Activated CD4-positive, alpha-beta T cell treated with anti-CD3 and anti-CD28 coated beads for 1 hour (primary cell): ENCODE data around the gene SOS1.
"Not testable (repeated sequence)": the region's sequence is repeated elsewhere in the genome, so short reads cannot be mapped to it uniquely, and the experiment has no call there.

Experiments
- DNase-seq: peaks from one replicate; pipeline ENCODE4 v3.0.0-alpha.2; 2020

Gene SOS1

DNA sequence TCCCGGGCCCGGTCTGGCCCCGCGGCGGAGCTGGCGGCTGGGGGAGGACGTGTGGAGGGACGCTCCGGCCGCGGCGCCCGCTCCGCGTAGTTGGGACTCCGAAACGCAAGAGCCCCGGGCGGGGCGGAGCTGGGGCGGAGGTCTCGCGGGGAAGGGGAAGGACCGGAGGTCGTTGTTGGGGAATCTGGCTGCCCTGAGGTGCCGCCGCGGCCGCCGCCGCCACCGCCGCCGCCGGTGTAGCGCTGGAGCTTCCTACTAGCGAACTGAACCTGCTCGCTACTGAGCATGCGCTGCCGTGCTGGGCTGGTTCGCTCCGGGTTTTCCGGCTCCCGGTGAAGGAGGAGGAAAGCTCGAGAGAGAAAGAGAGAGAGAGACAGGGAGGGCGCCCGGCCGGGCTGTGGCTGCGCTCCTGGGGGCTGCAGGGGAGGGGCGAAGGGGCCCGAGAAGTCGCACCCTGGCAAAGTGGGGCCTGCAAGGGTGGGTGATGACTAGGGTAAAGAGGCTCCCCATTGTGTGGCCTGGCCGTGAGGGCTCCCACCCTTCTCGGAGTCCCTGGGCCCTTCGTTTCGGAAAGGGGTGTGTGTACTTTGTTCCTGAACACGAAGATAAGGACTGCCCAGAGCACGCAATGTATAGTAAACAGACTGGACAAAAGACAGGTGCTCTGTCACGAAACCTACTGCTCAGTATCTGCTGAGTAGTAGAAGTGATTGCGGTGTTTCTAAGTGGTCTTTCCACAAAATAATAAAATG lies at the start of gene SOS1:
Gene SOS1 (minus strand): TSS at position 281 of the 752 bp plus-strand sequence. CDS start 629 bp downstream, outside the sequence.
- peak; percentile 85 for DNase-seq

DNA sequence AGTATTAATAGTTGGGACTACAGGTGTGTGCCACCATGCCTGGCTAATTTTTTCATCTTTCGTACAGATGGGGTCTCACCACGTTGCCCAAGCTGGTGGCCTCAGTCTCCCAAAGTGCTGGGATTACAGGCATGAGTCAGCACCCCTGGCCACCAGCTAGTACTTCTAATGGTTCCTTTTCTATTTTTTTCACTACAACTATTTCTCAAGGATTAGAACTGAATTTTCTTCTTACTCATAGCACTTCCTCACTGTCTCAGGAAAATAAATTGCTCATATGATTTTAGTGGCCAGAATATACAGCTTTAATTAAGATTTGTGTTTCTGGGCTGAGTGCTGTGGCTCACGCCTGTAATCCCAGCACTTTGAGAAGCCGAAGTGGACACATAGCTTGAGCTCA lies 43.2 kb upstream of the SOS1 start:
- no peak for DNase-seq

DNA sequence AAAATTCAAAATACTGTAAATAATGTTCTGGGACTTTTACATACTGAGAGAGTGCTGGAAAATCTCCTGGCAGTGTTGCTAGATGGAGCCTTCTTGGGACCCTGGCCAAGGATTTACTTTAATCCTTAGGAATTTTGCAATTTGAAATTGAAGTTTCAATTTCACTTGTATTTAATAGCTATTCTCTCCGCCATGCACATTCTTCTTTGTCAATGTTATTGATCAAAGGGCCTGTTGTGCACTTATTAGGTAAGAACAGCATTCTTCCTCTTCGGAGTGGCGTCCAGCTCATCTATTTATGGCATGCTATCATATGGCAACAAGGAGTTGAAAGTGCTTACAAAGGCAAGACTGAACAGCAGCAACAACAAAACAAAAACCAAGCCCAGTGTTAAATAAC lies 40.1 kb upstream of the SOS1 start:
- no peak for DNase-seq

DNA sequence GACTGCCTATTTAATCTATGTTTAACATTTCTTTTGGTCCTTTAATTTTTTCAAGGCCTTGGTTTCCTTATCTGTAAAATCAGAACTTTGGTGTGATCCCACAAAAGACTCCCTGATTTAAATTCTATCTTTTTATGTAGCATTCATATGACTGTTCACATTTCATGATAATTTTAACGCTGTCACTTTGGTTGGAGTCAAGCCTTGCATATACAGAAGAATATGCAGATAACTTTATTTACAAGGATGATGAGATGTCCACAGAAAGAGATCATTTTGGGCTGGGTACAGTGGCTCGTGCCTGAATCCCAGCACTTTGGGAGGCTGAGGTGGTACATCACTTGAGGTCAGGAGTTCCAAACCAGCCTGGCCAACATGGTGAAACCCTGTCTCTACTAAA lies 38.4 kb upstream of the SOS1 start:
- no peak for DNase-seq

DNA sequence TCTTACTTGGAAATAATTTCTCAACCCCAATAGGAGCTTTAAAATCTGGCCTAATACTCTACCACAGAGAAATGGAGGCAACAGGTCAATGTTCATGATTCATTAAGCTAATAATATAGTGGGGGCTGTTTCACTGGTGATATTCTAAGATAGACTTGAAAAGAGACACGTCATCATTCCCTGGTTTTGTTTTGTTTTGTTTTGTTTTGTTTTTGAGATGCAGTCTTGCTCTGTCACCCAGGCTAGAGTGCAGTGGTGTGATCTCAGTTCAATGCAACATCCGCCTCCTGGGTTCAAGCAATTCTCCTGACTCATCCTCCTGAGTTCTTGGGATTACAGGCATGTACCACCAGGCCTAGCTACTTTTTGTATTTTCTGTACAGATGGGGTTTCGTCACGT lies 37.5 kb upstream of the SOS1 start:
- no peak for DNase-seq

DNA sequence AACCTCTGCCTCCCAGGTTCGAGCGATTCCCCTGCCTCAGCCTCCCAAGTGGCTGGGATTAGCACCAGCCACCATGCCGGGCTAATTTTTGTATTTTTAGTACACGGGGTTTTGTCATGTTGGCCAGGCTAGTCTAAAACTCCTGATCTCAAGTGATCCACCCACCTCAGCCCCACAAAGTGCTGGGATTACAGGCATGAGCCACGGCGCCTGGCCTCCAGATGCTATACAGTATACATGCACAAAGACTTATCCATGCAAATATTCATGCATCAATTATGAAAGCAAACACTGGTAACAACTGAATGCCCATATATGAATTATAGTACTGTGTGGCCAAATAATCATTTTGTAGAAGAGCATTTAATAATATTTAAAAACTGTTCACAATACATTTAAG lies 36.0 kb upstream of the SOS1 start:
- no peak for DNase-seq

DNA sequence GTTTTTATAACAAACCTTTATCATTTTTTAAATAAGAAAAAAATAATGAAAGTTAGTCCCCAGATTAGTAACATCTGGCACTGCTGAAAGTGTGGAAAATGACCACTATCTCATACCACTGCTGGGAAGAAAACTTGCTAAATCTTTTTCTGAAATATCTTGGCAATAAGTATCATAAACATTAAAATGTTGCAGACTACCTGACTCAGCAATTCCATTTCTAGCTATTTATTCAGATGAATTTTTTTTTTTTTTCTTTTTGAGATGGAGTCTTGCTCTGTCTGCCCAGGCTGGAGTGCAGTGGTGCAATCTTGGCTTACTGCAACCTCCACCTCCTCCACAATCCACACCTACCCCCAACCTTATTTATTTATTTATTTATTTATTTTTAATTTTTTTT lies 35.3 kb upstream of the SOS1 start:
- no peak for DNase-seq

DNA sequence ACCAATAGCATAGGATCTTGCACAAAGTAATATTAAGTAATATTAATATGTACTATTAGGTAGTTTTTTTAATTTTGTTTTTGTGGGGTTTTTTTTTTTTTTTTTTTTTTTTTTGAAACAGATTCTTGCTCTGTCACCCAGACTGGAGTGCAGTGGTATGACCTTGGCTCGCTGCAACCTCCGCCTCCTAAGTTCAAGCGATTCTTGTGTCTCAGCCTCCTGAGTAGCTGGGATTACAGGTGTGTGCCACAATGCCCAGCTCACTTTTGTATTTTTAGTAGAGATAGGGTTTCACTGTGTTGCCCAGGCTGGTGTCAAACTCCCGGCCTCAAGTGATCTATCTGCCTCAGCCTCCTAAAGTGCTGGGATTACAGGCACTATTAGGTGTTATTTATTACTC lies 34.7 kb upstream of the SOS1 start:
- not testable (repeated sequence) for DNase-seq

DNA sequence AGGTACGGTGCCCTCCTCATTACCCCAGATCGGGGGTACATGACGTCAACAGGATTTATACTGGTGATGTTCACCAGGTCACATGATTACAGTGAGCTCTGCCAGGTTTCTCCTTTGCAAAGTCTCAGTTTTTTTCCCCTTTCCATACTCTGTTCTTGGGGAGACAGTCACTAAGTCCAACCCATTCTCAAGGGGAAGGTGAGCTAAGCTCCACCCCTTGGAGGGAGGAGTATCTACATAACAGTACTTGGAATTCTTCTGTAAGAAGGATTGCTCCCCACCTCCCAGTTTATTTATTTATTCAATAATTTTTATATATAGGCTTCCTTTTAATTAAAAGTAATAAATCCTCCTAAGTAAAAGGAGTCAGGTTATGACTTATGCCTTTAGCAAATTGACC lies 34.1 kb upstream of the SOS1 start:
- DNase-seq = no peak

DNA sequence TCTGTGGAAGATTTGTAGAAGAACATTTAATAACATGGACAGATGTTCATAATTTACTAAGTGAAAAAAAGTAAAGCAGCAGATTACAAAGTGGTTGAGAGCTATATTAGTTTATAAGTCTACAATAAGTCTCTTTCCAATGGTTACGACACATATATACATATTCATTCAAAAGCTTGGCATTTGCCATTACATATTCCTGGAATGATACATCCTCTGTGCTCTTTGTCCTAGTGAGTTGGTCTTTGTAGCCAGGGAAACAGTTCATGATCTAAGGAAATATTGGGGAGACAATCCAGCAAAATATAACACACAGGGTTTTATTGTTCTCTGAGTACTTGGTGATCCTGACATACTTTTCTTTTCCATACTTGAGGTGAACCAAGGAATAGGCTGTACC lies 32.5 kb upstream of the SOS1 start:
- DNase-seq = no peak

DNA sequence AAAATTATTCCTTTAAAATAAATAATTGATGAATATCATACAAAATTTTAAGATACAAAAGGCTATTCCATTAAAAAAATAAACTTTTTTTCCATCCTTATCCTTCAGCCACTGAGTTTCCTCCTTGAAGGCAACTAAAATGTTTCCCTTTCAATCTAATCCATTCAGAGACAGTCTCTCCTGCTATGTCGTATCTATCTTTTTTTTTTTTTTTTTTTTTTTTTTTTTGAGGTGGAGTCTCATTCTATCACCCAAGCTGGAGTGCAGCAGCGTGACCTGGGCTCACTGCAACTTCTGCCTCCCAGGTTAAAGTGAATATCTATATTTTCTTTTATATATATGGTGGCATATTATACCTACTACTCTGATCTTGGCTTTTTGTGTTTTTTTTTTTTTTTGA lies 31.7 kb upstream of the SOS1 start:
- no peak for DNase-seq

DNA sequence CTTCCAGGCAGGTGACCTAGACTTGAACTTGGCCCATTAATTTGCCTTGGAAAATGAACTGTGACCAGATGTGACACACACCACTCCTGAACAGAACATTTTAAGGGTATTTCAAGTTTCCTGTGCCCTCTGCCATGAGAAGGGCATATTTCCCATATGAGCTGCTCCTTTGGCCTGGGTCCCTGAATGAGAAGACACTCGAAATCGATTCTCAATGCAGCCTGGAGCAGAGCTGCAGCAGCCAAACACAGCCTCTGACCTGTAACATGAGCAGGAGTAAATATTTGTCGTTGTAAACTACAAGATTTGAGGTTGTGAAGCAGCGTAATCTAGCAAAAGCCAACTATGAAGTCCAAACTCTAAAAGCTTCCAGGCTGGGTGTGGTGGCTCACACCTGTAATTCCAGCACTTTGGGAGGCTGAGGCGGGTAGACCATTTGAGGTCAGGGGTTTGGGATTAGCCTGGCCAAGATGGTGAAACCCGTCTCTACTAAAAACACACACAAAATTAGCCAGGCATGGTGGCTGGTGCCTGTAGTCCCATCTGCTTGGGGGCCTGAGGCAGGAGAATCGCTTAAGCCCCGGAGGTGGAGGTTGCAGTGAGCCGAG lies 30.1 kb upstream of the SOS1 start:
- no peak for DNase-seq

DNA sequence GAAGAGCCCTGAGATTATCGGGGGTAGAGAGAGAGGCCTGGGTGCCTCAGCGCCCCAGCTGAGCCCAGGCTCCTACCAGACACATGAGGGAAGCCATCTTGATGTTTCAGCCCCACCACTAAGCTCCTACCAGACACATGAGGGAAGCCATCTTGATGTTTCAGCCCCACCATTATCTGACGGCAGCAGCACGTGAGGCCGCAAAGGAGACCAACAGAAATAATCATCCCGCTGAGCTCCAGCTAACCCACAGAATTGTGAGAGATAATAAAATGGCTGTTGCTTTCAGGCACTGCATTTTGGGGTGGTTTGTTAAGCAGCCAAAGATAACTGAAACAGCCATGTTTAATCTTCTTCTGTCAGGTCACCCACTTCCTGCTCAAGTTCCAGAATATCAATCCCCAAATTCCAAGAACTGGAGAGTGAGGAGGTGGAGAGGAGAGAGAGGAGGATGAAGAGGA lies 29.3 kb upstream of the SOS1 start:
- DNase-seq = no peak

DNA sequence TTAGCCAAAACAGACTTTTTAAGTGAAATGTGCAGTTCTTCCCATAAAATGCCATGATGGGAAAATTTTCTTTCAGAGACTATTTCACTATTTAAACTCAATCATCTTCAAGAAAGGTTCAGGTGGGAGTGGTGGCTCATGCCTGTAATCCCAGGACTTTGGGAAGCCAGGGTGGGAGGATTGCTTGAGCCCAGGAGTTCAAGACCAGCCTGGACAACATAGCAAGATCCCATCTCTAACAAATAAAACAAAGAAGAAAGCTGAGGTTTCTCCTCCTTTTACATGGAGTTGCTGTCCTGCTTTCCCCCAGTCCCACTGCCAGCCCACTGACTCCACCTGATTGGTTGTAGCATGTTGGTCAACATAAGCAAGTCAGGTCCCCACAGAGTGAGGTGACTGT lies 25.8 kb upstream of the SOS1 start:
- no peak for DNase-seq

DNA sequence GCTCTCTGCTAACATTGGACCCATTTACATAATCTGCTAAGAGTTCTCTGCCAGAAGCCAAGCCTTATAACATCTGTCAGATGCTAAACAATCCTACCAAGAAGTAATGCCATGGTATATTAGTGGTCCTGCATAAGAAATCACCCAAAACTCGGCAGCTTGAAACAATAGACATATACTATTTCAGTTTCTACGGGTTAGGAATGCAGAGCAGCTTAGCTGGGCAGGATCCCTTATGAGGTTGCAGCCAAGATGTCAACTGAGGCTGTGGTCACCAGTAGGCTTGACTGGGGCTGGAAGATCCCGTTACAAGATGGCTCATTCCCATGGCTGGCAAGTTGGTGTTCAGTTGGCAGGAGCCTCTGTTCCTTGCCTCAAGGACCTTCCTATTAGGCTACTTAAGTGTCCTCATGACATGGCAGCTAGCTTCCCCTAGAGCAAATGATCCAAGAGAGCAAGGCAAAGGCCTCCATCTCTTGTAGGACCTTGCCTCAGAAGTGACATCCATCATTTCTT lies 25.1 kb upstream of the SOS1 start:
- DNase-seq = no peak

DNA sequence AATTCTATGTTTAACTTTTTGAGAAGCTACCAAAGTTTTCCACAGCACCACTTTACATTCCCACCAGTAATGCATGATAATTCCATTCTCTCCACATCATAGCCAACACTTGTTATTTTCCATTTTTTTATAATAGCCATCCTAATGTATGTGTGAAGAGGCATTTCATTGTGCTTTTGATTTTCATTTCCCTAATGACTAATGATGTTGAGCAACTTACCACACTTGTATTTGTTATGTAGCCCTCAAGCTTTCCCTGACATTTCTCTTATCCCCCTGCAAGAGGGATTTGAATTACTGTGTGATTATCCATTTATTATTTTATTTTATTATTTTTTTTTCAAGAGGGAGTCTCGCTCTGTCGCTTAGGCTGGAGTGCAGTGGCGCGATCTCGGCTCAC lies 23.6 kb upstream of the SOS1 start:
- no peak for DNase-seq

DNA sequence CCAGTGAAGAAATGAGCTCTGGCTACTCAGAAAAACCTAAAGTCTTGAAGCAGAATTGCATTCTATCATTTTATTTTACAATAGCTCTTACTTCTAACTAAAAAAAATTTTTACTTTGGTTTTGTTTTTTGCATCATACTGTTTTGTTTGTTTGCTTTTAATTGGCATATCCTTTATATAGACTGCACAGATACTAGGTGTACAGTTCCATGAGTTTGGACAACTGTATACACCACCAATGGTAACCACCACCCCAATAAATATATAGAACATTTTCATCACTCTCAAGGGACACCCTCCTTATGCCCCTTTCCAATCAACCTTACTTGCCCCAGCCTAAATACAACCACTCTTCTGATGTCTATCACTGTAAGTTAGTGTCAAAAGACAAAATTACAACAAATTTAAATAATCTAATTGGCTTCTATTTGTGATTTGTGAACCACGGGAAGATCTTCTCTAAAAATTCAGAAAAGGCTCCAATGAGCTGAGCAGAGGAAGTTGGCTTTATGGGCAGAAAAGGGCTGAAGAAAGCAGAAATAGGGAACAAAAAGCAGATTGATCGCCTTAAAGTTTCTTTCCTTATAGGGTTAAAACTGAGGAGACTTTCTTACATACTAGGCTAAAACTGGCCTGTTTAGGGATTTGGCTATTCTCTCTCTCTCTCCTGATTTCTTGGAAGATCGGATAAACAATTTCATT lies 22.2 kb upstream of the SOS1 start:
- no peak for DNase-seq

DNA sequence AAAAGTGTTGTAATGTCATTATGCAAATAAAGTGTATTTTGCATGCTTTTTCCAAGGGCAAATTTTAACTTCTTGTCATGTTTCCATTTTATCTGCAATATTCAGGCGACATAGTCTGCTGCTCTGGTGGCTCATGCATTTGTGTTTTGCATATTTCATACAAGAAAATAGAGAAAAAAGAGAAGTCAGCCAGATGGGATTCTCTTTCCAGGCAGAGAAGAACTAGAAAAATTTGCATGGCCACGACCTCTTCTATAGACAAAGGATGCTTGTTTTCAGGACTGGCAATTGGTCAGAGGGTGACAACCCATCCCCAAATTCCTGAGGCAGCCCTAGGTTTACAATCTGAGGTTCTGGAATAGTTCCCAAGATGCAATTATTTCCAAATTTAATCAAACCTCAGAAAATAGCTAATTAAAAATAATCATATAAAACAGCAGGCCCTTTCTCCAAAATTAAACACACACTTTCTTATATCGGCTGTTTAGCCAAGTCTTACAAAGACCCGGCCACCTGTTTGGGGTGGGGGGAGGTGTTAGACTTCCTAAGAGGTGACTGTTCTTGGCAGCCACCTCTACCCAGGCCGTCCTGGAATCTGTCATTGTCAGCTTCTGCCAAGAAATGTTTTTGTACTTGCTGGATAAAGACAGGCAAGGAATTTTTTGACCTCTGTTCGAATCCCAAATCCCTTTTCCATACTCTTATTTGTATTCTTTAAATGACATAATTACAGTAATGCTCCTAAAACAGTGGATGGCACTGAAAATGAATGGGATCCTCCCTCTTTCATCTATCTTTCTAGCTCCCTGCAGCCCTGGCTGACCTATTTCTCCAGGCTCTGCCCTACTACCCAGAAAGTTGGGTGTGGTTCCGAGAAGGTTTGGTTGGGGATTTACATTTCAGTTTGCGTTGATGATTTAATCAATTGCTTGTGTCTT lies 20.8 kb upstream of the SOS1 start:
- no peak for DNase-seq

DNA sequence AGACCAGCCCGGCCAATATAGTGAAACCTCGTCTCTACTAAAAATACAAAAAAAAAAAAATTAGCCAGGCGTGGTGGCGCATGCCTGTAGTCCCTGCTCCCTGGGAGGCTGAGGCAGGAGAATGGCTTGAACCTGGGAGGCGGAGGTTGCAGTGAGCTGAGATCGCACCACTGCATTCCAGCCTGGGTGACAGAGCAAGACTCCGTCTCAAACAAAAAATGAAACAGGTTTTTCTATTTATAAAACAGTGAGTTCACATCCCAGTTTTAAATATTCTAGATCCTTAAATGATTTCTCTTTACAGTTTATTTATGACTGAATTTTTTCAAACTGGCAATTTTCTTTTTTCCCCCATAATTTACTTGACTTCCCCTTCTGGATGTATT lies 20.1 kb upstream of the SOS1 start:
- not testable (repeated sequence) for DNase-seq

DNA sequence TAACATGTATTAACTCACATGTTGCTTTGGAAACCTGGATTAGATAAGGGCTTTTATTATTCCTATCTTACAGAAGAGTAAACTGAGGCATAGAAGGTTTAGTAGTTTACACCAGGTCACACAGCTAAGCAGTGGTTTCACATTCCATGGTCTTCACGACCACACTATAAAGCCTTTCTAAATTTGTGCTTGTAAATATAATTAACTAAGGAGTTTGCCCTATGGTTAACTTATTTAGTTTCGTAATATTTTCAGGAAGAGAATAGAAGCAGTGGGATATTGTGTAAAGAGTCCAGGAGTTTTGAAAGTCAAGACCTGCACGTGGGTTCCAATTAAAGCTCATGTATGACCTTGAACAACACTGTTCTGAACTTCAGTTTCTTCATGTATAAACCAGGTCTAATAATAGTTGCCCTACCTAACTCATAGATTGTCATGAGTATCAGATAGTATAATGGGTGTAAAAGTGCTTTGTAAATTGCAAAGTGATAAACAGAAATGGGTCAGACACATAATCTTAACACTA lies 19.5 kb upstream of the SOS1 start:
- DNase-seq = no peak

DNA sequence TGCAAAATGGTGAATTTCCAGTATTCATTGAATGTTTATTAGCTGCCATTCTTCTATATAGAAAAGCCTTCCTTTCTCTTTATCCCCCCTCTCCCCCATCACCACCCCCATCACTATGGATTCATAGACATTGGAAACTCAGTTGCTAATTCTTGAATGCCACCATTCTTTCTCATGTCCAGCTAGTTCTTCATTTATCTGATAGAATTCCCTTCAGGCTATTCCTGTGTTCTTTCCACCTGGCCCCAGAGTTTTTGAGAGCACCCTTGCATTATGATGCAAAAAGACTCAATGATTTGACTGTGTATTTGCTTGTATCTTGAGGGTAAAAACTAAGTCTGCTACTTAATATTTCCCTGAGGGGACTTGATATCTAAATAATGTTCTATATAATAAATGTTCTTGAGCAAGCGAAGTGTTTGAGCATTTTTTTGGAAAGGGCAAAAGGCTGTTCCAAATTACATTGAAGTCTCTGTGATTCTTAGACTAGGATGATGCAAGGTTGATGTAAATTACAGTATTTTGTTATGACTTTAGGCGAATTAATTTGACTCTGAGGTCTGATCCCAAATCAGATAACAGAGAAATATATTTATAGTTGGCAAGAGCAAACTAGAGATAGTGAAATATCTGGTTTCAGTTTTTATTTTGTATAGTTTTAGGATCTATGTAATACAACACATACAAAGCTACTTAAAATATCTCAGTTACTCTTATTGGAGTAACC lies 18.8 kb upstream of the SOS1 start:
- DNase-seq = no peak

DNA sequence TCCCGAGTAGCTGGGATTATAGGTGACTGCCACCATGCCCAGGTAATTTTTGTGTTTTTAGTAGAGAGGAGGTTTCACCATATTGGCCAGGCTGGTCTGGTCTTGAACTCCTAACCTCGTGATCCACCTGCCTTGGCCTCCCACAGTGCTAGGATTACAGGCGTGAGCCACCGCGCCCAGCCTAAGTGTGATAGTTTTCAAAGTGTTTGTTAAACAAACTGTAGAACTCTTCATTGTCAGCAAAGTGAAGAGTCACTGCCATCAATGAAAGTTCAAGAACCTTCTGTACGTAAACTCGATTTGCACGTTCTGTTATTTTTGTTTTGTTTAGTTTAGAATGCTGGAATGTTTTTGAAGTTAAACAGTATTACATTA lies 18.0 kb upstream of the SOS1 start:
- DNase-seq = no peak
